GM18520 (cell line): Measurements from ENCODE around the gene MED13L.

Experiments
- ATAC-seq: cut with Tn5 transposase; IDR thresholded peaks from one replicate; pipeline ENCODE4 v1.9.1; 2021; ENCODE audit not compliant: unreplicated experiment

MED13L gene

DNA sequence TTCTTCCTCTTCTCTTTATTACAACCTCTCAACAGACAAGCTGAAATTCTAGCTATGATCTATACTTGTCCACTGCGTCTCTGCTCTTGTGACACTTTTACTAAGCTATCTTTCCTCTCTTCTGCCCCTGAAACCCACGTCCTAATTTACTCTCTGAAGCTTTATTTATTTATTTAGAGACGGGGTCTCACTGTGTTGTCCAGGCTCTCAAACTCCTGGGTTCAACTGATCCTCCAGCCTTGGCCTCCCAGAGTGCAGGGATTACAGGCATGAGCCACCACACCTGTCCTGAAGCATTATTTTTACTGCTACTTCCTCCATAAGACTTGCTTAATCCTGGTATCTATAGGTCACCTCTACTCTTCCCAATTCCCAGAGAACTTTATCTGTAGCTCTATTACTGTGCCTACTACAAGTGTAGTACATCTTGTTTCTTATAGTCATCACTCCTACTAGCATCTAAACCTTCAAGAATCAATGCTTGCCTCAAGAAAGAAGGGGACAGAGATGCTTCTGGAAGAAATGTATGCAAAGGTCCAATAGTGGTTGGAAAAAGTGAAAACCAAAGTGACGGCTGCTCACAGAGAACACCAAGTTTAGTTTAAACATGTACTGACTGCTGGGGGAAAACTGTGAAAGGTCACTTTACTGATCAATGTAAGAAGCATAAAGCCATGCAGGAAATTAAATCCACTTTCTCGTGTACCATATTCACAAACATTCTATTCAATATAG, 61.3 kb downstream of the MED13L start:
- ATAC-seq: no peak

GRCh38 chr12:116215023-116215422, 62.5 kb downstream of the MED13L start:
- no peak for ATAC-seq

DNA sequence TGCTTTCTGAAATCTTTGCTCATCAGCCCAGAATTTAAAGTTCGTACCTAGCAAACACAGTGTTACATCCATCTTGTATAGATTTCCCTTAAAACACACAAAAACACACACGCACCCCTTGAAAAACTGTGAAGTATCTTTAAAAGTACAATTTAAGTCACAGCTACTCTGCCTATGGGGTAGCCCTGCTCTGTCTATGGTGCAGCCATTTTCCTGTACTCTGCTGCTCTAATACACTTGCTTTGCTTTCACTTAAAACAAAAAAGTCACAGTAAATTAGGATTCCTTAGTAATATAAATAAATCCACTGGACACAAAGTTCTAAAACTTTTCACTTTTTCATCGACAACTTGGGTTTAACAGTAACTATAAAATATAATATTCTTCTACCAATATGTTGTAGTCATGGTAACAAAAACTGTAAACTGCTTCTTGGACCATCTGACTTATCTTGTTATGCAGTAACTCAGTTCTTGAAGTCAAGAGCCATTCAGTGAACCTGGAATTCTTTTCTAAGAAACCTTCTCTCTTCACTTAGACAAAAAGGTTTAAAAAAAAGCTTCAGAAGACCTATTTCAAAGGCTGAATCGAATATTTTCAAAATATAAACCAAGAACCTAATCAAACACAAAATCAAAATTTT, 63.5 kb downstream of the MED13L start:
- ATAC-seq: no peak

- no peak for ATAC-seq
Observed at GRCh38 chr12:116213014-116213413, 64.5 kb downstream of the MED13L start.

DNA sequence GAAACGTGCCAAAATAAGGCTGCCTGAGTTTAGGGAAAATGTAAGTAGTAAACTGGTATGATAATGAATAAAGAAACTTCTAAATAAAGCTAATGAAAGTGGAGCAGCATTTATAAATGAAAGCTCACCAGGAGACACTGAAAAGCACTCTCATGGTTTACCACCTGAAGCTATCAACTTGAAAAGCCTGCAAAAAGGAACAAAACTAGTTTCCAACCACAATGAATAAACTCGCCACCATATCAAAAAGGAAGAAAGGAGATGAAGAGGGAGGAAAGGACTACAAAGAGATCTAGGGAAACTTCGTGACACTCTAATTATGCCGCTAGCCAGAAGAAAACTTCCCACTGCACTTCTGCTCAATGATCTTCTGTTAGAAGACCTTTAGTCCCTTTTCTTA, 66.7 kb downstream of the MED13L start:
- ATAC-seq: no peak

DNA sequence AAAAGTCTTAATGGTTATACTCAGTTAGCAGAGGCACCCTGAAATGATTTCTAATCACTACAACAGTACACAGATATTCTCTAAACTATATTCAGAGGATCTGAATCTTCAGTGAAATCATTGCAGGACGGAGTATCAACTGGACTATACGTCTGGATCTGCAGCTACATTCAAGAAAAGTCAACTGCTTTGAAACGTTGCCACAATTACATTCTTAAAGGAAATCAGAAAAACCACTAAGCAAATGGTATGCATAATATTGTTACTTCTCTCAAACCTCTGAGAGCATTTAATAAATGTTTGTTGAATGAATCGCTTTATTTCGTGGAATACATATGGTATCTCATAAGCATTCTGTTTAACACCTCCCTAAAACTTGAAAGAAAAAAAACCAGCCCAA, 67.4 kb downstream of the MED13L start:
- no peak for ATAC-seq

DNA sequence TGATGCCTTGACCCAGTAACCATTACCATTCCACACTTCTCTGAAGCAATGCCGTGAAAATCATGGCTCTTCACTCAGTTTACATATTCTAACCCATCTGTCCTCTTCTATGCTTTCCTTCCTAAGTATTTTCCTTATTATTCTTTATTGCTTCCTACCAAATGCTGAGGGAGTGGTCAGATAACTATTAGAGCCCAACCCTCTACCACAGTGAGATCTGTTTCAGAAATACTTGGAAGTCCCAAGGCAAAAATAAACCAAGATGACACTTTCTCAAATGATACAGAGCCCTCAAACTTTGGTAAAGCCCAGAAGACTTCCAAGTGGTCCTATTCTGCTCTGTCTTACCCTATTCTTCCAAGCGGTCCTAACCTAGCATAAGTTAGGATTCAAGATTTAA, 68.0 kb downstream of the MED13L start:
- no peak for ATAC-seq

DNA sequence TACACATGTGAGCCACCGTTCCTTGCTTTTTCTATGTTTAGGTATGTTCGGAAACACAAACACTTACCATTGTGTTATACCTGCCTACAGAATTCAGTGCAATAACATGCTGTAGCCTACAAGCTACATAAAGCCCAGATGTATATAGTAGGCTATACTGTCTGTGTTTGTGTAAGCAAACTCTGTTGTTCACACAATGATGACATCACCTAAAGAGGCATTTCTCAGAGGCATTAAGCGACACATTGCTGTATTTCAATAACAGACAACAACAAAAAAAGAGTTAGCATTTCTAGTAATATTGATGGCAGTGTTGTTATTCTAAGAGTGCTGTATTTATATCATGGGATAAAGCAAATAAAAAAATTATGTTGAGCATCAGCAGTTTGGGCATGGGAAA, 70.2 kb downstream of the MED13L start:
- ATAC-seq: no peak

DNA sequence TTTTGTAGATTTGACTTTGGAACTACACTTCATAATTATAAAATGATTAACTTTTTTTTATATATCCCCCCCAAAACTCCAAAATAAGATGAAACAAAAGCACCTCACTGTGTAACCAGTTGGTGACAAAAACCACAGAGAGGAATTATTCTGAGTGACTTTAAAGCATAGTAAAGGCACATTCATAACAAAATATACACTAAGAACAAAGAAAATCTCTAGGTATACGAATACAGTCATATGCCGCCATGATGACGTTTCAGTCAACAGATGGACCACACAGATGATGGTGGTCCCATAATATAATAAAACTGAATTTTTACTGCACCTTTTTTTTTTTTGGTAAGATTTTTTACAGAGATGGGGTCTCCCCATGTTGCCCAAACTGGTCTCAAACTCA, 70.7 kb downstream of the MED13L start:
- ATAC-seq: no peak

- ATAC-seq: no peak
Observed at GRCh38 chr12:116204785-116205184, 72.7 kb downstream of the MED13L start.

DNA sequence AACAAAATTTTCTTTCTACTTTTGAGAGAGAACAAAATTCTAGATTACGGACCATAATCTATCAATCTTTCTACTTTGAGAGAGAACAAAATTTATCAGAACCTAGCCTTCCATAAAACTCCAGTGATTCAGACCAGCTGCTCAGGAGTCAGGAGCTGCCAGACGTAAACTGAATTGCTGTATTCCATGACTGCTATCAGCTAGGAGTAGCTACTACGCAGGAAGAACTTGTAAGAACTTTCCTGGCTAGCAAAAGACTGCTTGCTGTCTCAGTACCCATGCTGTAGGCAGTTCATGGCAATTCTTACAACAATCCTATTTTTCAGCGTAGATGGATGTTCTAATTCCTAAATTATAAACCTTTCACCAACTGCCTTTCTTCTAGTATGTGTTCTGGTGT, 73.3 kb downstream of the MED13L start:
- ATAC-seq: no peak

DNA sequence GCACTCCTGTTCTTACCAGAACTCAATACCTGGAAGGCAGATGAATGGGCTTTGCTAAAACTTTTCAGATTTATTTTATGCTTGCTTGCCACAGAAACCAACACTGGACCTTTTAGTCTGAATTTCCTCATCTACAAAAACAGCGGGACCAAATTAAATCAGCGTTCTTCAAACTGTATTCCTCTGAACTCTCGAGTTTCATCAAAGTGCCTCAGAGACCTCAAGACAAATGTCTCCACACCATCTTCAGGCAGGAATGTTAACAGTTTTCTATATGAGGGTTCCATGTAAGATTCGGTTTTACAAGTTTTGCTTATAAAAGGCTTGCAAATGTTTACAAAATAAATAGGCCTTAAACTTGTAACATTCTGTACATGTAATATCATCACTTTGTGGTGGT, 74.6 kb downstream of the MED13L start:
- ATAC-seq: no peak

DNA sequence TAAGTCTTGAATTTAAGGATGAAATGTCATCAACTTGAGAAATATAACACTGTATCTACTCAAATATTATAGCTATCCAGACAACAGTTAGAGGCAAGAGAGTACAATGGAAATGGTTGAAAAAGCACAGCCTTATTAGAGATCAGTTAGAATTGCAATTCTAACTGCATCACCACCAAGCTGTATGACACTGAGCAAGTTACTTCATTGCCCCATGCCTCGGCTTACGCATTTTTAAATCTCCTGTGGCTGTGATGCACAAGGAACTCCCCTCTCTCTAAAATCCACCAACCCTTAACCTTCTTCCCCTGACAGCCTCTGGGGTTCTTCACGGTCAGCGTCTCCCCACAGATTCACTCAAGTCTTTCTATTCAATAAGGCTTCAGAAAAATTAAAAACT, 75.1 kb downstream of the MED13L start:
- ATAC-seq: no peak

- no peak for ATAC-seq
Observed at GRCh38 chr12:116201908-116202307, 75.6 kb downstream of the MED13L start.

GRCh38 chr12:116201359-116201758, 76.1 kb downstream of the MED13L start:
- ATAC-seq: no peak

DNA sequence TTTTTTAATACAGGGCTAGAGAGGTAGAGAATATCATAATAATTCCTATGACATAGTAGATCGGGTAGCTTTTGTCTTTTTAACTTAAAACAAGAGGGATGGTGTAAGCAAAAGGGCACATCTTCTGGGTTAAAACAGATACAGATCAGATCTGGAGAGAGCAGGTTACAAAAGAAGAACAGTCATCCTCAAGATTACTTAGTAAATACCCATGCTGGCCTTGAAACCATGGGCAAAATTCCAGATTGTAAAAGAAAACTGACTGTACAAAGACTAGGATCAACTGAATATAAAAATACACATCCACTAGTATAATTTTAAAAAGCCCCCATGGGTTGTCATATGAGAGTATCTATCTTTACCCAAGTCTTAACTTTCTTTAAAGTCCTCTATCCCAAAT, 76.7 kb downstream of the MED13L start:
- ATAC-seq: no peak

GRCh38 chr12:116199160-116199706, 78.3 kb downstream of the MED13L start:
- ATAC-seq: no peak

DNA sequence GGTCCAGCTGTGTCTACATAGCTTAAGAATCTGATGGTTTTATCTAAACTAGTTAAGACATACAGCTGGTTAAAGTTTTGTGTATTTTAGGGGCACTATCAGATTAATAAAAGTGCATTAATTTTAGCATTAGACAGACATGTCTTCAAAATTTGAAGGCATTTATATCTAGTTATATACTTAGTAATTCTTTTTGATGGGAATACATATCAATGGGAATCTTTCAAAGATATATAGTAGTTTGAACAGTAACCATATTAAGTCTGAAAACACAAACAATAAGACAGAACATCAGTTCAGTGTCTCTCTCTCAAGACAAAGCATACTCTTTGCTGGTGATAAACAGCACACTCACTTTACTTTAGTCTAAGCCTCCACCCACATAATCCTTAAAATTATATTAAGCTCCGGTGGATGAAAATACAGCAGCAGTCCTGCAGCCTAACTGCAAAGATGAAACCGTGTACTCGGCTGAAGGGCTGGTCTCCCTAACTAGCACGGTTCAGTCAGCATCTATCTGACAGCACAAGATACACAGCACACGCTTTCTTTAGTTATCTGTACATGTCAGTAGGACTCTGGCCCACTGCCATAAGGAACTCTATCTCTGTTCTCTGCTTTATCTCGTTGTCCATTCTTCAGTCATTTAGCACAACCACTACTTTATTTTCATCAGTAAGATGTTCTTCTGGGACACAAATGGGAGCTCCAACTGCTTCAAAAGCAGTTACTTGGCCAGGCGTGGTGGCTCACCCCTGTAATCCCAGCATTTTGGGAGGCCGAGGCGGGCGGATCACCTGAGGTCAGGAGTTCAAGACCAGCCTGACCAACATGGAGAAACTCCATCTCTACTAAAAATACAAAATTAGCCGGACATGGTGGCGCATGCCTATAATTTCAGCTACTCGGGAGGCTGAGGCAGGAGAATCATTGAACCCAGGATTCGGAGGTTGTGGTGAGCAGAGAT, 80.5 kb downstream of the MED13L start:
- no peak for ATAC-seq

DNA sequence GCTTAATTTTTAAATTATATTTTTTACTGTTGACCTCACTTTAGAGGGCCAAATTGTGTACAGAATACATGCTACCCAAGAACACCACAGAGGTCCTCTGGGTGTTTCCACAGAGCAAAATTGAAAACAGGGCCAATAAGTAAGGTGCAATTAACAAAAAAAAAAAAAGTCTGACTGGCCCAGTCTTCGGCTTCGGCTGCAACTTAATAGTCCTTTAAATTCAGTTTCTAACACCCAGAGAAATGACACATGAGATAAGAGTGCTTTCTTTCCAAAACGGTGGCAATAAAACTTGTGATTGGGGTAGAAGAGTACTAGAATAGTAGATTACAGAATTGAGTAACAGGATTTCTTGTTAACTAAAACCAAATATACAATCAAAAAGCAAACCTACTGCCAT, 81.3 kb downstream of the MED13L start:
- no peak for ATAC-seq

DNA sequence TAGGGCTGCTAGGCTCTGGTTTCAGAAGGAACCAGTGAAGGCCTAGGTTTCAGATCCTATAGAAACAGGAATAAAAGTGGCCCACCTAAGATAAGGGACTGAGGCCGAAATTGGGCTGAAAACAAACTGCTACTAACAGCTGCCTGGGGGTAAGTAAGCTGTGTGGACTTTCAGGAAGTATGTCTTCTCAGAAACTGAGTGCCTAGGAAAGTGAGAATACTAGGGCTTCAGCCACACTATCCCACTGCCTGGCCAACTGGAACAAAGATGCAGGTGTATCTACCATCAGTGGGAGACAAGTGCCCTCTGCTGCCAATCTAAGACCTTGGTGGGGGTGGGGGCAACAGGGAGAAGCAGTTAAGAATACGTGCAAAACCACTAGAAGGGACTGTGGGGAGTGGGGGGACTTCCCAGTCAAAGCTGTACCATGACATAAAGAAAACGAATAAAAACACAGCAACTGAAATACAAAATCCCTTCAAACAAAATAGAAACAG, 82.5 kb downstream of the MED13L start:
- ATAC-seq: peak; percentile 60

DNA sequence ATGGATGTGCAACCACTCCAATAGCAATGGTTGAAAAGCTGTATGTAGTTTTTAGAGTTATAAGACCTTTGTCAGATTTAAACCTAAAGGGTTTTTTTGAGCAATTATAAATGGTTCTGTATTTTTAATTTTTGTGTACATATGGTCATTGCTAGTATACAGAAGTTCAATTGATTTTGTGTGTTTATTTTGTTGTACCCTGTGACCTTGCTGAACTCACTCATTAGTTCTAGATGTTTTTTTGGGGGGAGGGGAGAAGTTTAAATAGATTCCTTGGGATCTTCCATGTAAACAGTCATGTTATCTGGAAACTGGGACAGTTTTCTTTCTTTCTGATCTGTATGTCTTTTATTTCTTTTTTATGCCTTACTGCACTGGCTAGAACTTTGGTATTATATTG, 87.8 kb downstream of the MED13L start:
- no peak for ATAC-seq
